Kidney epithelial cell (primary cell): ENCODE results near the gene SUN5. TPM values are rescaled to one million over a fixed set of nuclear protein-coding genes. Genes with fewer than 3 reads are reported as not detected.

Experiments used
- DNase-seq: peaks from one replicate; pipeline ENCODE4 v3.0.0-alpha.2; 2010; ENCODE audit warnings: low read depth
- H3K27me3 ChIP-seq: 2 replicates; pipeline ENCODE4 v1.6.0; 2011; ENCODE audit warnings: low read length; ENCODE audit not compliant: control insufficient read depth, insufficient read depth
- H3K36me3 ChIP-seq: 2 replicates; pipeline ENCODE4 v1.5.1; 2011; ENCODE audit warnings: low read length; ENCODE audit not compliant: control insufficient read depth, insufficient read depth
- H3K4me3 ChIP-seq: 2 replicates; pipeline ENCODE4 v1.5.1; 2011; ENCODE audit warnings: low read depth, mild to moderate bottlenecking, control low read depth, low read length
- total RNA-seq: library from RNA; depleted of rRNA; stranded (reverse); fragments of >200 nt; gene quantifications from 2 replicates; pipeline ENCODE4 v1.2.3, GENCODE V29; 2015
- TF ChIP-seq, protein P1 (sequence below): IDR thresholded peaks from 2 replicates; pipeline ENCODE4 v1.5.1; 2011; ENCODE audit warnings: mild to moderate bottlenecking, moderate library complexity, low read length, control low read depth, inconsistent platforms; ENCODE audit not compliant: insufficient read depth, poor library complexity, severe bottlenecking

The SUN5 gene
- total RNA-seq, 1 donor from 2014 or later: not detected

DNA sequence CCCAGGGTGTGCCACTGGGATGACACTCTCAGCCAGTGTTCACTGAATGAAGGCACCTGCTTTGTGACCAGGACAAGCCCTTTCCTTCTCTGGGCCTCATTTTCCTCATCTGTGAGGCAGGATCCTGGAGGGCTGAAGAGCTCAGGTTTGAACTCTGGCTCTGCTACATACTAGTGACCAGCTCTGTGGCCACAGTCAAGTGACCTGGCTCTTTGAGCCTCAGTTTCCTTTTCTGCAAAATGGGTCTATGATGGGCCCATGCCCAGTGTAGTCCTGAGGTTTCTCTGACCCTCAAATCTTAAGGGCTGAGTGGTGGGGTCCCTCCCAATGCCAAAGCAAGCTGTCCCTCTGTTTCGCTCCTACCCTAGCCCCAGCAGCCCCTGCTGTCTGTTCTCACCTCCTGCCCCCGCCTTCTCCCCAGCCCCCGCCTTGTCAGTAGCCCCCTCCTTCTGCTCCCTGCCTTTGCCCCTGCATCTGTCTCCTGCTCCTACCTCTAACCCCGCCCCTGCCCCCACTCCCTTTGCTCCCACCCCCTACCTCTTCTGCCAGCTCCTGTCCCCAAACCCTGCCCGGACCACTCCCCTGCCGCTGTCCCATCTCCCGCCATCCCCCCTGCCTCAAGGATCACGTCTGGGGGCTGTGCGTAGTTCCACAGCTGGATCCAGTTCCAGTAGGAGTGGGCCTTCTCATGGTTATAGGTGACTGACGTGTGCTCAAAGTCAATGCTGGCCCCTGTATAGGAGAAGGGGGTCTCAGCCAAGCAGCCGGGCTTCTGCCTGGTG, 17.0 kb downstream of the SUN5 start:
- H3K36me3 ChIP-seq: no peaks in the 10 kb centered on the region
- TF ChIP-seq, protein P1, sequence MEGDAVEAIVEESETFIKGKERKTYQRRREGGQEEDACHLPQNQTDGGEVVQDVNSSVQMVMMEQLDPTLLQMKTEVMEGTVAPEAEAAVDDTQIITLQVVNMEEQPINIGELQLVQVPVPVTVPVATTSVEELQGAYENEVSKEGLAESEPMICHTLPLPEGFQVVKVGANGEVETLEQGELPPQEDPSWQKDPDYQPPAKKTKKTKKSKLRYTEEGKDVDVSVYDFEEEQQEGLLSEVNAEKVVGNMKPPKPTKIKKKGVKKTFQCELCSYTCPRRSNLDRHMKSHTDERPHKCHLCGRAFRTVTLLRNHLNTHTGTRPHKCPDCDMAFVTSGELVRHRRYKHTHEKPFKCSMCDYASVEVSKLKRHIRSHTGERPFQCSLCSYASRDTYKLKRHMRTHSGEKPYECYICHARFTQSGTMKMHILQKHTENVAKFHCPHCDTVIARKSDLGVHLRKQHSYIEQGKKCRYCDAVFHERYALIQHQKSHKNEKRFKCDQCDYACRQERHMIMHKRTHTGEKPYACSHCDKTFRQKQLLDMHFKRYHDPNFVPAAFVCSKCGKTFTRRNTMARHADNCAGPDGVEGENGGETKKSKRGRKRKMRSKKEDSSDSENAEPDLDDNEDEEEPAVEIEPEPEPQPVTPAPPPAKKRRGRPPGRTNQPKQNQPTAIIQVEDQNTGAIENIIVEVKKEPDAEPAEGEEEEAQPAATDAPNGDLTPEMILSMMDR: no peak
- no peak overlapping the region for H3K4me3 ChIP-seq
- no peak for DNase-seq
- H3K27me3 ChIP-seq: no peaks in the 10 kb centered on the region

DNA sequence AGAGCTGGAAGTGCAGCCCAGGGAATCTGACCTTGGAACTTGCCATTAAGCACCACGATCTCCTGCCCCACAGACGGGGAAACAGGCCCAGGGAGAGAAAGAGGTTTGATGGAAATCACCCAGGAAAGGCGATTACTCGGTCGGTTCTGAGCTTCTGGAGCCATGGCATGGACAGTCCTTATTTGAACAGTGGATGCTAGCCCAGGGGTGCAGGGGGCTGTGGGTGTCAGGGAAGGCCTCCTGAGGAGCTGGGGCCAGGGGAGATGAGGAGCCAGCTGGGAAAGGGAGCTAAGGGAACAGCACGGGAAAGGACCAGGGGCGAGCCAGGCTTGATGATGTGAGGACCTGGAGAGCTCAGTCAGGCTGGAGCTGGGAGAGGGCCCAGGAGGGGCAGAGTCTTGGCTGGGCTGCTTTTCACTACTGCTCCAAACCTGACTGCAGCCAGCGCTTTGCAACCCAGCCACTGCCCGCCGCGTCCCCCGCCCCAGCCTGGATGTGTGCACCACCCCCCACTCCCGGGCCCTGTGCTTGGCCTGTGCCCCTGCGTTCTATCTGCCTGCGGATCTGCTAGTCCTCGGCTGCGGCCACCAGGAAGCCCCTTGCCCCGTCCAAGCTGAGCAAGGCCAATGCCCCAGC, 17.8 kb downstream of the SUN5 start:
- DNase-seq: no peak
- H3K27me3 ChIP-seq: no peaks in the 10 kb centered on the region
- H3K36me3 ChIP-seq: no peaks in the 10 kb centered on the region
- no peak overlapping the region for H3K4me3 ChIP-seq
- TF ChIP-seq, protein P1: no peak

DNA sequence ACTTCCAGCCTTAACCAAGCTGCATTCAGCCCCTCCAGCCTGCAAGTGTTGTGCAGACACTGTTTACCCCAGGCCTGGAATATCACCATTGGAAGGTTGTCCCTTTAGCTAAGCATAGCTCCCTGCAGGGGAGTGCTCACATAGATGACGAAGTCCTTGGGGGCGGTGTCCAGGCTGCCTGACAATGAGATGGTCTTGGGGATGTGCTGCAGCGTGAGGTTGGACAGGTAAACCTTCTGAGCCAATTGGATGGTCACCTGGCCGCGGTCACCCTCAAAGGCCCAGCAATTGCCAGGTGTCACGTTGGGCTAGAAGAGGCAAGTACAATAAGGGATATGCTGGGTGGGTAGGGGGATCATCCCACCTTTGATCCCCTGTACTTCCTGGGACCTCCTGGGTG, 18.6 kb downstream of the SUN5 start:
- H3K4me3 ChIP-seq: no peak overlapping the region
- DNase-seq: no peak
- H3K27me3 ChIP-seq: no peaks in the 10 kb centered on the region
- H3K36me3 ChIP-seq: no peaks in the 10 kb centered on the region
- TF ChIP-seq, protein P1: no peak

DNA sequence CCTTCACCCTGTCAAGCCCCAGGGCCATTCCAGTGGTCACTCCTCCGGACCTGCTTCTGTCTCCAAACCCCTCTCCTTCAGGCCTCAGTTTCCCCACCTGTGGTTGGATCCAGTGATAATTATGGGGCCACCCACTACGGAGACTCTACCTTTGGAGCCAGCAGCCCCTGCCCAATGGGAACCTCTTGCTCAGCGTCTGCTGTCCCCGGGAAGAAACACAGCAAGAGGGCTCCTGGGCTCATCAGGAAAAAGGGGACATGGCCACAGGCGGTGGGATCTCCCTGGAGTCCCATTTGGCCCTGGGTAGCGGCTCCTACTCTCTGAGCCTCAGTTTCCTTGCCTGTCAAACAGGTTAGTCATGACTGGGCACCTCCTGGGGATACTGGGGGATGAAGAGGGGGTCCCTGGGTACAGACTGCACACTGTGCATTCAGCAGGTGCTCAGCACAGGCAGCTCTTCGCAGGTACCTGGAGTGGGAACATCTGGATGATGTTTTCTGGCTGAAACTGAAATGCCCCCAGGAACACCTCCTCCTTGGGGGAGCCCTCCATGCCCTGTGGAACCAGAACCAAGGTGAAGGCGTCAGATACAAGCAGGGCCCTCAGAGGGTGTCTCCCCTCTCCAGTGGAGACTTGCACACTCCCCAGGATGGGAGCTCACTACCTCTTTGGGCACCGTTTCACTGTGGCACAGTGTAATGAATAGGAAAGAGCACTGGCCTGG, 19.4 kb downstream of the SUN5 start:
- DNase-seq: no peak
- TF ChIP-seq, protein P1: no peak
- Histone ChIP-seq H3K36me3 (no peaks in the 10 kb centered on the region), H3K27me3 (no peaks in the 10 kb centered on the region), H3K4me3 (no peak overlapping the region)

DNA sequence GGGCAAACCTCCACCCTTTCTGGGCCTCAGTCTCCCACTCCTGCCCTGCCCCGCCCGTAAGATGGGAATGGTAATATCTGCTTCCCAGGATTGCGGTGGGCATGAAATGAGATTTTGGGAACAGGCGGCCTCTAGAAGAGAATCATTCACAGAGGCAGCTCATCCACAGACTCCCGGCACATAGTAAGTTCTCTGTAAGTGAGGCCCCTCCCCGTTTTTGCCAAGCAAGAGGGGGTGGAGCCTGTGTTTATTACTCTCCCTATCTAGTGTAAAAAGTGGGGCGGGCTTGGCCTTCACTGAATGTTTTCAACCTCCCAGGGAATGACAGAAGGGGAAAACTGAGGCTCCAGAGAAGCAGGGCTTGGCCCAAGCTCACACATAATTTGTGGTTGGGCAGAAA, 20.0 kb downstream of the SUN5 start:
- Histone ChIP-seq H3K4me3 (no peak overlapping the region), H3K27me3 (no peaks in the 10 kb centered on the region), H3K36me3 (no peaks in the 10 kb centered on the region)
- TF ChIP-seq, protein P1: no peak
- DNase-seq: no peak
